ENCODE results near the gene ARHGAP23.

The ARHGAP23 gene

GRCh38 chr17:38508570-38508950 is 80.3 kb downstream of the ARHGAP23 start:
- Histone ChIP-seq H3K9ac (ENCODE audit: low read length) (no peak overlapping the region), H3K9me3 (ENCODE audit: insufficient read depth, low read length) (no peaks in the 10 kb centered on the region), H4K20me1 (ENCODE audit: low read depth, low read length) (no peaks in the 10 kb centered on the region), H3K27ac (ENCODE audit: low read depth, low read length) (no peak overlapping the region), H3K9me2 (replicated peaks; ENCODE audit: insufficient read depth, low read length) (no peaks in the 10 kb centered on the region), H2AFZ (ENCODE audit: low read depth, low read length, severe bottlenecking) (no peak overlapping the region), H3F3A (ENCODE audit: insufficient read depth) (no peaks in the 10 kb centered on the region), H3K27me3 (ENCODE audit: low read length) (no peaks in the 10 kb centered on the region), H3K79me2 (ENCODE audit: insufficient read depth, low read length) (no peaks in the 10 kb centered on the region), H3K4me3 (ENCODE audit: insufficient read depth, low read length, poor library complexity, severe bottlenecking) (no peak overlapping the region), H3K4me2 (ENCODE audit: low read depth, low read length, poor library complexity, severe bottlenecking) (no peak overlapping the region), H3K36me3 (ENCODE audit: low read length) (no peaks in the 10 kb centered on the region)
- TF ChIP-seq EZH2phosphoT487 (conservative IDR thresholded peaks at IDR 0.05; ENCODE audit: low read length) (no peak), CTCF (IDR thresholded peaks at IDR 0.05; ENCODE audit: insufficient read depth, low read length, poor library complexity, severe bottlenecking) (no peak)

GRCh38 chr17:38508954-38509771 is 80.9 kb downstream of the ARHGAP23 start:
- Histone ChIP-seq H3K4me3 (ENCODE audit: insufficient read depth, low read length, poor library complexity, severe bottlenecking) (no peak overlapping the region), H3K9ac (ENCODE audit: low read length) (no peak overlapping the region), H3K9me2 (replicated peaks; ENCODE audit: insufficient read depth, low read length) (no peaks in the 10 kb centered on the region), H3K36me3 (ENCODE audit: low read length) (no peaks in the 10 kb centered on the region), H4K20me1 (ENCODE audit: low read depth, low read length) (no peaks in the 10 kb centered on the region), H3K79me2 (ENCODE audit: insufficient read depth, low read length) (no peaks in the 10 kb centered on the region), H3K9me3 (ENCODE audit: insufficient read depth, low read length) (no peaks in the 10 kb centered on the region), H3K27ac (ENCODE audit: low read depth, low read length) (no peak overlapping the region), H3K27me3 (ENCODE audit: low read length) (no peaks in the 10 kb centered on the region), H3K4me2 (ENCODE audit: low read depth, low read length, poor library complexity, severe bottlenecking) (no peak overlapping the region), H3F3A (ENCODE audit: insufficient read depth) (no peaks in the 10 kb centered on the region), H2AFZ (ENCODE audit: low read depth, low read length, severe bottlenecking) (no peak overlapping the region)
- TF ChIP-seq CTCF (IDR thresholded peaks at IDR 0.05; ENCODE audit: insufficient read depth, low read length, poor library complexity, severe bottlenecking) (peak; percentile 45), EZH2phosphoT487 (conservative IDR thresholded peaks at IDR 0.05; ENCODE audit: low read length) (no peak)

- Histone ChIP-seq H2AFZ (ENCODE audit: low read depth, low read length, severe bottlenecking) (no peak overlapping the region), H3K27me3 (ENCODE audit: low read length) (no peaks in the 10 kb centered on the region), H3F3A (ENCODE audit: insufficient read depth) (no peaks in the 10 kb centered on the region), H3K9ac (ENCODE audit: low read length) (no peak overlapping the region), H3K79me2 (ENCODE audit: insufficient read depth, low read length) (no peaks in the 10 kb centered on the region), H3K27ac (ENCODE audit: low read depth, low read length) (no peak overlapping the region), H3K4me2 (ENCODE audit: low read depth, low read length, poor library complexity, severe bottlenecking) (no peak overlapping the region), H3K4me3 (ENCODE audit: insufficient read depth, low read length, poor library complexity, severe bottlenecking) (no peak overlapping the region), H3K36me3 (ENCODE audit: low read length) (no peaks in the 10 kb centered on the region), H4K20me1 (ENCODE audit: low read depth, low read length) (no peaks in the 10 kb centered on the region), H3K9me2 (replicated peaks; ENCODE audit: insufficient read depth, low read length) (no peaks in the 10 kb centered on the region), H3K9me3 (ENCODE audit: insufficient read depth, low read length) (no peaks in the 10 kb centered on the region)
- TF ChIP-seq CTCF (IDR thresholded peaks at IDR 0.05; ENCODE audit: insufficient read depth, low read length, poor library complexity, severe bottlenecking) = no peak
- no peak for TF ChIP-seq EZH2phosphoT487 (conservative IDR thresholded peaks at IDR 0.05; ENCODE audit: low read length)
Measured at GRCh38 chr17:38509772-38510420, 81.6 kb downstream of the ARHGAP23 start.
